CD4-positive, alpha-beta T cell treated with Interleukin-6 at 100 ng/mL for 8 hours (primary cell): ENCODE data around the gene RERE.

Experiments used
- DNase-seq: peaks from one replicate; pipeline ENCODE4 v3.0.0-alpha.2; 2020; ENCODE audit warnings: mixed read lengths, low spot score

The RERE gene

DNA sequence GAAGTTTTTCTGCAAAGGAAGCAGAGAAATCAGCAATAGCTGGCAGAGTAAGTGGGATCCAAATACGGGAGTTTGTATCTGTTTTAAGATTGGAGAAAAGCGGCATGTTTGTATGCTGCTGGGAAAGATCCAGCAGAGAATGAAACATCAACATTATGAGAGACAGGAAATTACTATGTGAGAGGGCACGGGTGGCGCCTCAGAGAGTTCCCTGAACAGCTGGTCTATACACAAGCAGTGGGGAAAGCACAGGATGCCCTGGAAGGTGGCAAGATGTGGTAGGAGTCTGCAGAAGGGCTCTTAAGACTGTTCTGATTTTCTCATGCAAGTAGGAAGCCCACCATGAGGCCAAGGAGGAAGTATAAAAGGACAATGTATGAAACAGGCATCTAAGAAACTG lies 130.4 kb downstream of the RERE start:
- no peak for DNase-seq

DNA sequence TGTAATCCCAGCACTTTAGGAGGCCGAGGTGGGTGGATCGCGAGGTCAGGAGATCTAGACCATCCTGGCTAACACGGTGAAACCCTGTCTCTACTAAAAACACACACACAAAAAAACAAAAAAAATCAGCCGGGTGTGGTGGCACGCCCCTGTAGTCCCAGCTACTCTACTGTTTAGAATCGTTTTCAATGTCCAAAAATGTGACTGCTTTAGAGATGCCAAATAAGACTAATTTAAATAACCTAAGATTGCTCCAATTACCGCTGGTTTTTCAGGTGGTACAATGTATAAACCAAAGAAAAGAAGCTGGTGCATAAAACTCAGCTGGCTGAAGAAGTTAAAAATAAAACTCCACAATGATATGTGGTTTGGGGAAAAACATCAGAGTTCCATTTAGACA lies 132.0 kb downstream of the RERE start:
- no peak for DNase-seq

DNA sequence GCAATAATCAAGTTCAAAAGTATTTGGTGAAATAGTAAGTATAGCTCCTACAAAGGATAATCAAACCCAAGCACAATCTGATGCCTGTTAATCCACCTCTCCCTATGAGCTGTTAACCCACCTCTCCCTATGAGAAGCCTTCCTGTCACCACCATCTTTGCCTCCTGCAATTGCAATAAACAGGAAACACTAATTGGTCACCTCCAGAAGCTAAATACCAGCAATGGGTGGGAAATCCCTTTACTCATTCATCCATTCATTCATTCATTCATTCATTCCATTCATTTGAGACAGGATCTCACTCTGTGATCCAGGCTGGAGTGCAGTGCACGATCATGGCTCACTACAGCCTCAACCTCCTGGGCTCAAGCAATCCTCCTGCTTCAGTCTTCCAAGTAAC lies 132.8 kb downstream of the RERE start:
- no peak for DNase-seq

DNA sequence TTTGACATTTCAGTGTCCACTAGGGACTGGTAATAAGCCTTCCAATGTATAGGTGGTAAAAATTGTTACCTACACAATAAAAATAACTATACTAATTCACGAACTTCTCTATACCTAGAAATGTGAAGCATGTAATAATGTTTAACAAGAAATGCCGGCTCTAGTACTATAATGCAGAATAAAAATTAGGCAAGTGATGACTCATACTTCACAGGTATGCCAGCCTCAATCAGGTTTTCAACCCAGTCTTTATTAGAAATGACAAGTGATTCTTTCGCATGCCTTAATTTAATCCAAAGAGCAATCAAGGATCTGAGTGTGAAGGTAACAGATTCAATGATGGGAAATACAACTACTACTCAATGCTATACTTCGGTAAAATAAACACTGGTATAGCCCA lies 134.9 kb downstream of the RERE start:
- no peak for DNase-seq

DNA sequence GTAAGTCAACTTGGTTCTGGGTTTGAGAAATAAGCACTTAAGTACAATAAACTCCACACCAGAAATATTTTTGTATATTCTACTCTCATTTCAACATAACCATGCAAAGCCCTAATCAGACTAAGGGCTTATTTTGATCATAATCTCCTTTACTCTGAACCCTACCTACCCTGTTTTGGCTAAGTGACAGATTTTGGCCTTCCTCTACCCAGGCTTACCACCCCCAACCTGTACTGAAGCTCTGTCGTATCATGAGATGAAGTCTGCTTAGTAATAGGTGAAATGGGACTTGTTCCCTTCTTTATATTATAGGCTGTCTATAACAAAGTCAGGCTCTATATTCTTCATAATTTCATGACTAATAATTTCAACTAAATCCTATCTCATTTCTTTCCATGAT lies 135.5 kb downstream of the RERE start:
- DNase-seq: no peak

DNA sequence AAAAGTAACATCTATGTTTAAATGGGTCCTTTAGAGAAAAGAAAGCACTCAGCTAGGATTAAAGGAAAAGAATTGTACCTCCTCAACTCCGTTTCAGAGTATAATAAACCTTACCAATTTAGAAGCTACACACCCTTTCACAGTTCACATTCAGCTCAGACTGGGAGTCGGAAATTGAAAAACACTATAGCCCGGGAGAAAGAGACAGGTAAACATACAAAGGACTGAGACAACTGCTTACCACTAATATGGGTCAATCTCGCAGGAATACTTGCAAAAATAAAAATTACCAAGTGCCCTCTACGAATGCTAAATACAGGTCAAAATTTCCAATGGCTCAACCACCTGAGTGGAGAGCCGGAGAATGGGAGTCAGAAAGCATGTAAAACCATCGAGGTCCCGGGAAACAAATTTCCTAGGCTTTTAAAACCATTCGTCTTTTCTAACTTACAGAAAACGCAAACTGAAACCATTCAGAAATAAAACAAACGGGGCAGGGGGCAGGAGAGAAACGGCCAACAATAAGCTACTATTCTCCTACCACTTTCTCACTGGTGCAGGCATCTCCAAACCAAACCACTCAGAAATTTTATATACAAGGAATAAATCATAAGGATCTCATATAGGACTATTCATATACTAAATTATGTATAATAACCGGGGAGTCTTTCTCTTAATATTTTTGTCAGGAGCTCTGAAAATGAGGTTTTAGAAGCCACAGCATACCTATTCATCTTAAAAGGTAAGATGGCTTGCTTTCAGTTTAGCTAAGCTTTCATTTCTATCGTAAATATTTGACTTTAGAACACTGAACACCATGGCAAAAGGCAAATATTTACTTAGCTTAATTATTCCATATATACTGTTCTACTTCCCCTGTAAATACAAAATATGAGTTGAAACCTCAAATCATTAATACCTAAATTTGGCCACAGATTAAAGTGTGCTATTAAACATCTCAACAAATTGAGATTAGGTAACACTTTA lies 136.5 kb downstream of the RERE start:
- DNase-seq: no peak

DNA sequence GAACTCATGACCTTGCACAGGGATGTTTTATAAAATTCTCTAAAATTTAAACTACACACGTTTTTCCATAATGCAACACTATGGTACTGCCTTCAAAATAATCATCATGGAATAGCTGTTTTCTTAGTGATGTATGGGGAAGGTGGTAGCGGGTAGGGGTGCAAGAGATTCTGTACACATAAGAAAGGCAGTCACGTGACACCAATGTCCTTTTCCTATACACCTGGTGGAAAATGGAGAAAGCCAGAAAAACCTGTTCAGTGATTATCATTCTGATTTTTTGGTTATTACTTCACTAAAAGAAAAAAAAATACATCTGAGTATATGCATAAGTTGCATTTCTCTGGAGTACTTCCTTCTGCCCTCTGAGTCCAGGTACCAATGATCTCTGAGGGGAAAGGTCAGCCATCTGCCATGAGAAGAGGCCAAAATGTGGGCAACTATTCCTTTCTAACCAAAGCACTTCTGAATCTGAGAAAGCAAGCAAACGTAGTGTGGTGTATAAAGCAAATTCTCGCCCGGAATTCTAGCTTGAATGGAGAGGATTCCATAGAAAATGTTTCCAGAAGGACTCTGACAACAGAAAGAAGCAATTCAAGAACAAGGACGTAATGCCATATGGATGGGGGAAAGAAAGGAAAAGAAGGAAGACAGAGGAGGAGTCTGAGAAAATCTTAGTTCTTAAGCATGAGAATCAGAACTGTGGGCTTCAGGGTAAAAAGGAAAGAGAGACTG lies 137.3 kb downstream of the RERE start:
- no peak for DNase-seq

DNA sequence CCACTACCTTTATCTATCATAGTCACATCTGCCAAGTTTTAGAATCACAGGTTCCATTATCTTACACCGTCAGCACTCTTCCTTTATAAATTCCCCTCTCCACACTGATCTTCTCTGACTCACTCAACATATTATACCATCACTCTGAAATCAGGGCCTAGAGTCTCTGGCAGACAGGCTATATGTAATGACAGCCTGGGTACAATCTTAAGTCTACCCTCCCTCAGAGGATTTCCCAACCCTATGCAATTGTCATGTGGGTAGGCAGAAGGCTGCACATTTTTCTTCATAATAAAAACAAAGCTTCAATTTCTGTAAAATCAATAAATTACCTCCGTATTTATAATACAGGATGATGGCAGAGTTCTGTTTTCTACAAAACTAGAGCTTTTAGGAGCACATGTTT lies 138.0 kb downstream of the RERE start:
- DNase-seq: no peak

DNA sequence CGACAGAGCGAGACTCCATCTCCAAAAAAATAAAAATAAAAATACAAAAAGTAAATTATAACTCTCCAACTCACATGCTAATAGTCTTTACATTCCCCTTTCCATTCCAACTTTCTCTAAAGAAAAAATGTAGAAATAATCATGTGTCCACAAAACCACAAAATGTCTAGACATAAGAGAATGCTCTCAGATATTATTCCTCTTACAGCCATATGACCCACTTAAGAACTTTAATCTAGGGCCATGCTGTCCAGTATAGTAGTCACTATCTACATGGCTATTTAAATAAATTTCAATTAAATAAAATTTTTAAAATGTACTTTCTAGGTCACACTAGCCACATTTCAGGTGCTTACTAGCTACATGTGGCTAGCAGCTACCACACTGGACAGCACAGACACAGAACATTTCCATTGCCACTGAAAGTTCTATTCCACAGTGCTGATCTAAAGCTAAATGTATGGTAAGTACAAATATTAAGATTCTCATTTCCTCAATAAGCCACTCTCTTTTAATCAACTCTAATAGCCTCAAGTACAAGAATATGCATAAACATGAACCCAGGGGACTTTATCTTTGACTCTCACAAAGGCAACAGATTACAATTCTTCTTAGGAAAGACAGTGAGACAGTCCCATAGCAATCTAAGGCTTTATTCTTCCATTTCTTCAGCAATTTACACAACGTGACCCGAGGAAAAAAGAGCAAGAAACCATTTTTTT lies 138.6 kb downstream of the RERE start:
- no peak for DNase-seq

DNA sequence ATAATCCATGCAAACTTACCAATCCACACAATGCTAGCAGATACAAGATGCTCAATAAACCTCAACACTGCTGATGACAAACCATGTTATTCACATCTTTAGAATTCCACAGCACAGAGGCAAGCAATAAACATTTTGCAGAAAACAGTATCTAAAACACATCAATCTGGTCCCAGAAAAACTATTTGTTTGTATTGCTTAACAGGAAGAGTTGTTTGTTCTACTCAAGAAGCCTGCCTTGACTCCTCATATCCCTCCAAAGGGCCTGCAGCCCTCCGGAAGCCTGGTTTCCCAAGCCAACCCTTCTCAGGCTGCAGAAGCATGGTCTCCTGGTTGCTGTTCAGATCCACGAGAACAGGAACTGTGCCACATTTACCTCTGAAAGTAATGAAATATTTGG lies 139.7 kb downstream of the RERE start:
- DNase-seq: no peak

DNA sequence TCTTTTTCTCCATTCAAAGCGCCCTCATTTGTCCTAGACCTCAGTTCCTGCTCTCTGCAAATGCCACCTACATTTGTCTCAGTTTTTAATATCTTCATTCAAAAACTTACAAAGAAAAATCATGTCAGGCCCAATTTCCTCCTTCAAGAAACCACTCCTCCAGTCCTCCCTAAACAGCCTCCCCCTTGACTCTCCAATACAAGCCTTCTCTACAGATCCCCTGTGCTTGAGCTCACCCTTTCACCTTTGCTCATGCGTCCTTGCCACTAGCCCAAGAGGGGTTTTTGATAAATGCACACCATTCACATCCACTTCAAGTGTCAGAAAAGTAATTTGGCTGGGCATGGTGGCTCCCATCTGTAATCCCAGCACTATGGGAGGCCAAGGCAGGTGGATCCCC lies 140.6 kb downstream of the RERE start:
- no peak for DNase-seq

DNA sequence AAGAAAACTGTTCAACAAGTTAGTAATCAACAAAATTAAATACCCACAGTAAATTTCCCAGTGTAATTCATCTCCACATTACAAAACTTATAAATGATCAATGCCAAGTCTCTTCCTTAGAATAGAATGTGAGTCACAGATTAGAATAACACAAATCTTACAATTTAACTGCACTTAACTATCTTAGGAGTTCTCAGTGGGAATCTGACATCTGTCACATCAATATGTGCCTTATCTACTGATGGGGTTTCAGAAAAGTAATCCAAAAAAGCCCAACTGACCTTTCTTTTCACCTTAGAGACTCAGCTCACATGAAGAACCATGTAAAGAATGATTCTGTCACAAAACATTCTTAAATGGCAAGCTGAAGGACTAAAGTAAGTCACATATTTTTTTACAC lies 141.4 kb downstream of the RERE start:
- DNase-seq: no peak

DNA sequence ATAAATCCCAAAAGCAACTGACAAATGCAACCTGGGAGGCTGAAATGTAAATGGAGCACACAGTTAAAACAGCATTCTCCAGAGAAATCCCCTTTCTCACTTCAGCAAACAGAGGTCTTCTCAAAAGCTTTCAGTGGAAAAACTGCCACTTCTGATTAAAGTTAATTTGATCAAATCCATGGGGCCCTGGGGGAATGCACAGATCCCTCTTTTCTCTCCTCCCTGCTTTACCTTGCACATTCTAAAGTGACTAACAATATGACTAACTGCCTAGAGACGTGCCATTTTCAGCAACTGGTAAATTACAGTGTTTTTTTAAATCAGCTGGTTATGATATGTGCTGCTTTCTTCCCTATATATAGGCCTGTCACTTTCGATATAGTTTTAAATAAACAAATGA lies 142.5 kb downstream of the RERE start:
- no peak for DNase-seq

DNA sequence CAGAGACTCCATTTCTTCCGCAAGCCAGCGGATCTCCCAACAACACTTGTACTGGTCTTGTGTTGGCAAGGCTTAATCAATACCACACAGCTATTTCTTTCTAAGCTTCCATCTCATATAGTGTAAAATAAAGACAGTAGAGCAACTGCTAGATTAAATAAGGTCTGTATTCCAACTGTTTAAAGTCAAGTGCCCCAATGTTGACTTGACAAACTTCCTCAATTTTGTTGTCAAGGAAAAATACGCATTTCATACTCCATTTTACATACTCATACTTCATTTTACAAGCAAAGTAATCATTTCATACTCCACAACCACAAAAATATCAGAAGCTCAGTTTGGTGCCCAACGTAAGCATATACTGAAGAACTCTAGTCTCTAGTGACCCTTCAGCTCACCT lies 143.0 kb downstream of the RERE start:
- no peak for DNase-seq

DNA sequence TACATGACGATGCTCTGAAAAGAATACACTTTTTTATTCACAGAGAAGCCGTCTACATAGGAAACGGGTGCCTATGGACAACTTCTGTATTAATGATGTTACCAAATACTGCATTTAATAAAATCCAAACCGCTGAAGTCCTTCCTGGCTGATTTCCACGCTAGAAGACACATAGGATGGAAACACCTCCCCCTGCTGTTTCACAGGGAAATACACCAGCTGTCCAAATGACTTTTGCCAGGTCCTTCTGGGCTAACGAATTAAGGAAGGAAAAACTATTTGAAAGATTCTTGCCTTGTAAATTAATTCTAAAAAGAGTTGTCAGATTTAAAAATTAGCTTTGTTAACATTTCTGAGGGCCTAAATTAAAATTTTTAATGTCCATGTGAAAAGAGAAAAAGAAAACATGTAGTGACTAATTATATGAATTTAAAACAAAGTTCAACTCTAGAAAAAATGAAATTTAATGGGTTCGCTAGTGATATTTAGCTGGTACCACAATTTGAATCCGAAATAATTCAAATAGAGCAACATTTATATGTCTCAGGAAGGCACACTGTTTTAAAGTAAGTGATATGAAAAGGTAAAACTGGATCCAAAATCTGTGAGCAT lies 146.0 kb downstream of the RERE start:
- DNase-seq: peak; percentile 22

DNA sequence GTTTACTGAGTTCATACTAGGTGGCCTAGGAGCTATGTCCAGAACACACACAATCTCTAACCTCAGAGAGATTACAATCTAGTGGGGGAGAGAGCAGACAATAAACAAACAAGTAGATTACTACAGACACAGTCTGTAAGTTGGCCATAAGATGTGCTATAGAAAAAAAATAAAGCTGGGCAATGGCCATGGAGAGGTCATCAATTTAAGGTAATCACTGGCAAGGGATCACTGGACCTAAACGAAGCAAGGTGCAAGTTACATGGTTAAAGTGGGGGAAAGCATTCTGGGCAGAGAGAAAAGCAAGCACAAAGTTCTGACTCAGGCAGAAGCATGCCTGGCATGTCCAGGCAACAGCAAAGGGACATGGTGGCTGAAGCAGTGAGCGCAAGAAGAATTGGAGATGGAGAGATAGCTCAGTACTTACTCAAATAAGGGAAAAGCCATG lies 147.0 kb downstream of the RERE start:
- no peak for DNase-seq

DNA sequence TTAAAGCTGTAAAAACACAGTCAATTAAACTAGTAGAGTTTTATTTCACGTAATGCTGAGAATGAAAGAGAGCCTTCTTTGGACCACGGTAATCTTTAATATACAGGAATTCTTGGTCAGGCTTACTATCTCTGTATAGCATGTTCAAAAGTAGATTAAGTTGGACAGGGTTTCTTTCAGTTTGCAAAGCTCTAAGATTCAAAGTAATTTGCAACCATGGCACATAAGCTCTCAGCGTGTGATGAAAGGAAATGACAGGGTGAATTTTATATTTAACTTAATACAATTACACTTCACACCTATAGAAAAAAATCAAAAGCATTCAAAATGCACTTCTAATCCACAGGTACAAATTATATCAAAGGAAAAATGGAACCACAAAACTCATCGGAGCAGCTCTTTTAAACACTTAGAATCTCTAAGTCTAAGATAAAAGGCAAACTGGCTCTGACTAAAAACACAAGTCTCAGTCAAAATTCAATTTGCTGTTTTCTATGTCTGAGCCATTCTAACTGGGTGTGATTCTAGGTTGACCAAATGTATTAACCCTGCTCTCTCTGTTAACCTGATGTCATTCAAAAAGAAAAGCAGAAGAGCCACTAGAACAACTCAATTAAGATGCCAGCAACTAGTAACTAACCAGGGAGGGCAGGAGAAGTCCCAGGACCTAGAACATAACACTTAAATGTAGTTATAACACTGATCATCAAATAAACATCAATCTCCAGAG lies 147.7 kb downstream of the RERE start:
- DNase-seq: no peak

DNA sequence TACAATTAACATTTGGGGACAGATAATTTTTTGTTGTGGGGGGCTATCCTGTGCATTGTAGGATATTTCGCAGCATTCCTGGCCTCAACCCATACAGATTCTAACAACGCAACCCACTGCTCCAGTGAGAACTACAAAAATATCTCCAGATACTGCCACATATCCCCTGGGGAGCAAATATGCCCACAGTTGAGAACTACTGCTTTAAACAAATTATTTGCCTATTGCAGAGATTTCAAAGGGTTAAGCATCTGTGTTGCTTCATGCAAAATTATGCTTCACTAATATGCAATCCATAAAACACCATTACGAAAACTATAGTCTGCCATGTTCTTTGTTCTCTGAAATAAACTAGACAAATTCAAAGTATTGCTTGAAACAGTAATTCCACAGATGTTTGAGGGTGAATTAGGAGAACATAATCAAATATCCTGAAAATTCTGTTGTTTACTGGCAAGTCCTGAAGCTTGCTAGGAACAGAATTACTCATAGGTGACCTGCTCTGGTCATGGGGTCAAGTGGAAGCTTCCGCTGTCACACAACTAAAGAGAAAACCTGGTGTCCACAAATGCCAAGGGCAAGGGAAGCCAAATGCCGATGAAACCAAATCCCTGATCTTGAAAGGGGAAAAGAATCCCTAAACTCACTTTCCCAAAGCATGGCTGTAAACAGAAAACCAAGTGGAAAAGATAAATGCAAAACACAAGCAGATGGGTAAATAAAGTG lies 149.4 kb downstream of the RERE start:
- DNase-seq: no peak

DNA sequence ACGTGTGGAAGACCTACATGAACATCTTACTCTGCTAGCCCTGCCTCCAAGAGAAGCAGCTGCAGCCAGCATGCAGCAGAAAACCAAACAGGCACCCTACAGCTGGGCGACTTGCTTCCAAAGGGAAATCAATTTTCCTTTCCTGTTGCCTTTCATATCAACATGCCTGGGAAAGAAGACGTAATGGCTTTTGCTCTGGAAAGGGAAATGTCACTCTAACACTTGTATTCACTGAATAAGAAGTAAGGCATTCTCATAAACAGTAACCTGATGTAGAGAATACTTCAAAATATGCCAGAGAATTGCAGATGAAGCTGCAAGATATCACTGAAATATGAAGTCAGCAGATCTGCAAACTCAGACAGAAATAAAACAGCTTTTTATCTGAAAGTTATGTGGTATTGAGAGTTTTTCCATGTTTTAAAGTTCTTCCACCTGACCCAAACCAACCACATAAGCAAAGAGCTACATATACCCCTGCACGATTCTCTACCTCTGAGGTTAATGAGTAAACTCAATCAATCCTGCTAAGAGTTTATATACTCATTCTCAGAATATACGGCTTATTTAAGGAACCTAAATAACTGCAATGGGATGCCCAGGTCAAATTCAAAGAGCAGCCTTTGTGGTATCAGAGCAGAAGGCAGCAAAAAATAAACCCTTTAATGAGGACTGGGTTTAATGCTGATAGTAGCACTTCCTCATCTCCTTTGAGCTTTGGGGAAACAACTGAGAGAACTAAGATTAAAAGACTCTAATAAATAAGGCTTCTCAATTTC lies 150.9 kb downstream of the RERE start:
- DNase-seq: no peak

DNA sequence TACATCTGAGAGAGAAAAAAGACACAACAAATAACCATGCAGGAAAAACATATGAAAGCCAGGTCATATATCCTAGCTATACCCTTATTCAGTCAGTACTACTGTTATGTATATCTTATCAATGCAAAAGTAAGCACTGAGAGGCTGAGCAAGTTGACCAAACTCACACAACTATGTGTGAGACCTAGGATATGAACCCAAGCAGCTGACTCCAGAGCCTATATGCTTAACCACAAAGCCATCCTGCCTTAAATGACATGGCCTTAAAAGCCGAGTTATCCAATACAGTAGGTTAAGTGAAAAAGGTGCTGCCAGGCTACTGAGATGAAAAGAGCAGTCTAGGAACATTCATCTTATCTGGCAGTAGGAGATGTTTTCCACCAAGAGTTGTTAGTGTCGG lies 151.6 kb downstream of the RERE start:
- DNase-seq: no peak
